SHP77 (cell line): ENCODE measurements around the gene TWNK.

ENCODE experiments used
- DNase-seq, 2 experiments: peaks; one replicate each; lab custom pipeline; 2025; lab: John Stamatoyannopoulos, UW

Gene TWNK

DNA sequence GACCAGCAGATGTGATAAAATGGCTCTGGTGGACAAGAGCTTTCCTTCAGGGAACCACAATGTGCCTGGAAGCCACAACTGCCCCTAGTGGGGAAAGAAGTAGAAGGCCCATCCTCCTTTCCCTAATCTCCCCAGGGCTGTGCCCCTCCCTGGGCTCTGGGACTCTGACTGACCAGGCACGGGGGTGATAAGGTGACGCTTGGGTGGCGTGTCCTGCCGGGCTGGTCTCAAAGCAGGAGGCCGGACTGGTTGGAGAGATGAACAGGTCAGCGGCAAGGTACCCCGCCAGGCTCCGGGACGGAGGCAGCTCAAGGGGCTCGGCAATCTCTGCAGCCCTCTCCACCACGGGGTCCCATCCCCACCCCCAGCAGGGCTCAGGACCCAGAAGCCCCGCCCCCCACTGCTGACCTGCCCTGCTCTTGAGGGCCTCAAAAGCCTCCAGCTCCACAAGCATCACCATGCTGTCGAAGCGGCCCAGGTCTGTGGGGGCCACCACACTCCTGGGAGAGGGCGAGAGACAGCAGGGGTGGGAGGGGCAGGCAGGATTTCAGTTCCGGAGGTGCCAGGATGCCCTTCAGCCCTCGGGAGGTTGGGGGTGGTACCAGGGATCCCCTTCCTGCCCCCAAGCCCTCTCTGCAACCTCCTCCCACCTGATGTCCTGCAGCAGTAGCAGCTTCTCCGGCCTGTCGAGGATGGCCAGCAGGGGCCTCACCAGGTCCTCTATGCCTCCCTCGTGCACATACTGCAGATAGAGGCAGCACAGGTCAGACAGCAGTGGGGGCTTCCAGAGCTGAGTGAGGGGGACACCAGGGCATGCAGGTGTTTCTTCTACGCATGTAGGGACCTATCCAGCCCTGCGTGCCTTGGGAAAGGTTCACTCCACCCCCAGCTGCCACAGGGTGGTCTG is 24.4 kb downstream of the TWNK start:
- no peak for DNase-seq

- peak; percentile 87 to 92 for DNase-seq
Observed at GRCh38 chr10:101012525-101013364, 25.4 kb downstream of the TWNK start.

DNA sequence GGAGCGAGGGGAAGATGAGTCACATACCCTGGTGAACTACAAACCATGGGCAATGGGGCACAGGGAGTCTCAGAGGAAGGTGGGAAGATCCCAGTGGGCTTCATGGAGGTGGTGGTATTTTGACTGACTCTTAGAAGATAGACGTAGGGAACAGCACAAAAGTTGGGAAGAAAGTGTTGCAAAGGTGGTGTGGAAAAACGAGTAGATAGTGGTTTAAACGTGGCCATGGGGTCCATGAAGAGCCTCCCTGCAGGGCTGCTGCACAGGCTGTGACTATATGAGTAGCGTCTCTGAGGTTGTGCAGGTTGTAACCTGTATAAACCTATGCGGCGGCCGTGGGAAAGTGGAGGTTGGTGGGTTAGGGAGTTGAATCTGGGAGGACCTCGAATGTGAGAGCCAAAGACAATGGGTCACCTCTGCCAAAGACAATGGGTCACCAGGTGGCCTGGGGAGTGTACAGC is 26.1 kb downstream of the TWNK start:
- no peak for DNase-seq

DNA sequence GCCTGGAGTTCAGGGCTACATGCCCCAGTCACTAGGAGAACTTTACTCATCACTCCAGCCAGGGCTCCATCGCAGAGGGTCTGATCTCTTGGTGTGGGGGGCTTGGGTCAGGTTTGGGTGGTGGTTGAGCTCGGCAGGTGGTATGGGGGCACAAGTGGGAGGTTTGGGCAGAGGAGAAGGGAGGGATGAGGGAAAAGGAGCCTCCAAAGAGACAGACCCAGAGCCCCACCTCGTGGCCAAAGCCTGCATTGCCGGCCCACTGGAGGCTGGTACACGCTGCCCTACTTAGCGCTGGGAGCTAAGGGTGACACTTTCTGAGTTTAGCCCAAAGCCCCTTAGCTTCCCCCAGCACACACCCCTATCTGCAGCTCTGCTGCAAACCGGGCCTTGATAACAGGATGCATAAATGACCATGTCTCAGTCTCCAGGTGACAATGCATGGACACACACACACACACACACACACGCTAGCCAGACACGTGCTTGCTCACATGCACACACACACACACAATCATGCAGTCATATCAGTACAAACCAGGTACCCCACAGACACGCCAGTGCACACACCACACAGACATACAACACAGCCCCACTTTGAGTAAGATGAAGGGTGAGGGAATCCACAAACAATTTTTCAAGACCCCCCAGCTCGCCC is 27.0 kb downstream of the TWNK start:
- peak; percentile 45 to 56 for DNase-seq

GRCh38 chr10:101014966-101015581 is 27.7 kb downstream of the TWNK start:
- DNase-seq = no peak

DNA sequence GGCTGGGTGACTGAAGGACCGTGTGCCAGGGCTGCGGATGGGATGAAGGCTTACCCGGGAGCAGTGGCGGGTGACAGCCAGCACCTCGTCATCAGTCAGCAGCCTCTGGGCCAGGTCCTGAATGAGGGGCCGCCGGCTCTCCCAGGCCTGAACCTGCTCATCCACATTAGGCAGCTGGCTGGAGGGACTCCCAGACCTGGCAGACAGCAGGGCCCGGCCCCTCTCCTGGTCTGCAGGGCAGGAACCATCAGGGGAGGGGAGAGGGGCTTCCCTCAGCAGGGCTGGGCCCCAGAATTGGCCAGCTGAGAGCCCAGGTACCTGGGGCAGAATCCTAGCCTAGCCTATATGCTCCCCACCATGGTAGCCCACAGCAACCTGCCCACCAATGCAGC is 28.2 kb downstream of the TWNK start:
- no peak for DNase-seq

GRCh38 chr10:101016814-101017213 is 29.5 kb downstream of the TWNK start:
- DNase-seq = no peak

DNA sequence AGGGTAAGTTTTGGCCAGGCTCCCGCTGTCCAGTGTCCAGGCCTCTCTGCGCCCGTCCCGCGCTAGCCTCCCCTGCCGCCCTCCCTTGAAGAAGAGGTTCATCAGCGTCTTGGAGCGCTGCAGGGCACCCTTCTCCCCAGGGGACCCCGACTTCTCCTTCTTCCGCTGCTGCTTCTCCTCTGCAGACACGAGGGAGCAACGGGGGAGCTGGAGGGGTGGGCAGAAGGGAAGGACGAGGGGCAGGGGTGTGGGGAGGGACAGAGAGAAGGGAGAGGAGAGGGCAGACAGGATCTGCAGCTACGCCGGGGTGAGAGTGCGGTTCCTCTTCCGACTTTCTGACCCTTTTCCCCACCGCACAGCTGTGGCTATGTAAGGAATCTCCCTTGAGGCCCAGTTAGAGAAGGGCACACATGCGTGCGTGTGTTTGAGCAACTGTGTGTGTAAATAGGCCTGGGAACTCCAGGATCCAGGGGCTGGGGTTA is 30.8 kb downstream of the TWNK start:
- DNase-seq = no peak

- peak; percentile 61 to 84 for DNase-seq
Observed at GRCh38 chr10:101018600-101019439, 31.5 kb downstream of the TWNK start.

DNA sequence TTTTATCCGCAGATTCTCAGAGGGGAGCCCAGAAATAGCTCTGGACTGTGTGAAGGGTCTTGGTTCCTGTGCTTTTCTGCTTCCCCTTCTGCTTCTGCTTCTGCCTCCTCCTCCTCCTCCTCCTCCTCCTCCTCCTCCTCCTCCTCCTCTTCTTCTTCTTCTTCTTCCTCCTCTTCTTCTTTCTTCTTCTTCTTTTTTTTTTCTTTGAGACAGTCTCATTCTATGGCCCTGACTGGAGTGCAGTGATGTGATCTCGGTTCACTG is 32.0 kb downstream of the TWNK start:
- DNase-seq = no peak

DNA sequence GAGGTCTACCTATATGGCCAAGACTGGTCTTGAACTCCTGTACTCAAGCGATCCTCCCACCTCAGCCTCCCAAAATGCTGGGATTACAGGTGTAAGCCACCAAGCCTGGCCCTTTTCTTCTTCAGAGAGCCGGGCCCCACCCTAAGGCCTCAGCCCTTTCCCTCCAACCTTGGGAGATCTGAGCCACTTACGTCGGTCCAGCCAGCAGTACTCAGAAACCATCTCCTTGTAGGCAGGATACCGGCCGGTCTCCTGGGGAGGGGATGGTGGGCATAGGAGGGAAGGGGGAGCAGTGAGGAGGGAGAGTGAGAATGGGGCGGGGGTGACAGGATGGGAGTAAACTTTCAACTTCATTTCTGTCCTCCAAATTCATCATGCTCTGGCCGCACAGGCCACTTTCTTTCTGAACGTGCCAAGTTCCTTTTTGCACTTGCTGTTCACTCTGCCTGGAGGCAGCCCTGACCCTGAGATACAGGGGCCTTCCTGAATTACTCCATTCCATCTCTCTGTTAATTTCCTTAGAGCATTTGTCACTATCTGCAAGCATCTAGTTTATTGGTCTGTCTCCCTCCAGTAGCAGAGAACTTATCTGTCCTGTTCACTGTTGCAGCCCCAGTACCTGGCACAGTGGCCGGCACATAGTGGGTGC is 33.2 kb downstream of the TWNK start:
- no peak for DNase-seq

GRCh38 chr10:101021239-101021638 is 33.9 kb downstream of the TWNK start:
- DNase-seq = no peak

- DNase-seq = no peak
Observed at GRCh38 chr10:101021692-101022251, 34.4 kb downstream of the TWNK start.

DNA sequence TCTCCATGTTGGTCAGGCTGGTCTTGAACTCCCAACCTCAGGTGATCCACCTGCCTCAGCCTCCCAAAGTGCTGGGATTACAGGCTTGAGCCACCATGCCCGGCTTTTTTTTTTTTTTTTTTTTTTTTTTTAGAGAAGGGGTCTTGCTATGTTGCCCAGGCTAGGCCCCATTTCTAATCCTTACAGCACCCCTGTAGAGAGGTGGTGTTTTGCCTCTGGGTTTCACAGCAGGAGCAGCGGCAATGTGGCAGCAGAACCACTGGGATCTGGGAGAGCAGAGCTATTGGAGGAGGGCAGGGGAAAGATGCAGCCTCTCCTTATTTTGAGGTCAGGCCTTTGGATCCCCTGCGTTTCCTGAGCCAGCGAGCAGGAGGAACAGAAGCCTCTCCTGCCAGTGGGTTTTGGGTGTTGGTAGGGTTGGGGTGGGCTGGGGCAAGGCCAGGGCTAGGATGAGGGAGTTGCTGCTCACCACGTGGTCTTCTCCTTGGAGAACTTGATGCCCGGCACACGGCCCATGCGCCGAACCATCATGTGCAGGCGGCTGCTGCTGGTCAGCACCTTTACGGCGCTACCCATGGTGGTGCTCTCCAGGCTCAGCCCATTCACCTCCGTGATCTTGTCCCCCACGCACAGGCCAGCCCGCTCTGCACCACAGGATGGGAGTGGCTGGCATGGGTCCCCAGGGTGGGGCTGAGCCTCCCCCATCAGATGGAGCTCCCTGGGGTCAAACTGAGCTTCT is 35.8 kb downstream of the TWNK start:
- no peak for DNase-seq

GRCh38 chr10:101027106-101027720 is 39.9 kb downstream of the TWNK start:
- no peak for DNase-seq

- DNase-seq = no peak
Observed at GRCh38 chr10:101028446-101029337, 41.3 kb downstream of the TWNK start.

DNA sequence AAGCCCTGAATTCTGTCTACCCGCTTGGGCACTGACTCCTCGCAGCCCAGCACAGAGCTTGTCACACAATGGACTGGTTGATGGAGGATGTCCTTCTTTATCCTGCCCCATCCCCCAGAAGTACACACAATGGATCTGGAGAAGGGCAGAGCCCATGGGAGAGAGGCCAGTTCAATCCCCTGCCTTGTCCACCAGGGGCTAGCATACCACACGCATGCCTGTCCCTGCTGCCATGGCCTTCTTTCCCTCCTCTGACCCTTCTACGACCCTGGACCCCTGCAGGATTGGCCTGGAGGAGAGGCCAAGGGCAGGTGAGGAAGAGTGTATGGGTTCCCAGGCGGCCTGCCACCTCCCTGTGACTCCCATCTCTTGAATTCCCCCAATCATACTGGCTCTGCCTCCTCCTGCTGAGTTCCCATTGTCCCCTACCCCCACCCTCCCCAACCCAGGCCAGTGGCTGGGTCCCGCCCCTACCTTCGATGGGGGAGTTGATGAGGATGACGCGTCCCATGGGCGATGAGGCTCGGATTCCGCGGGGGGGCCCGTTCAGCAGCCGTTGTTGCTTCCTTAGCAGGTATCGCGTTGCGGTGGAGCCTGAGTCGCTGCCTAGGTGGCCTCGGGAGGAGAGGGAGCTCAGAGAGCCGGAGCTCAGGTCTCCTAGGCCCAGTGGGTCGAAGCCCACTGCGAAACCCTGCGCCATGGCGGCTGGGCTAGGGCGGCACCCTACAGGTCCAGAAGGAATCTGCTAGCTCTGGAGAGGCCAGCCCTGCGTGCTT is 42.4 kb downstream of the TWNK start:
- DNase-seq = no peak
